Trophoblast cell (in vitro differentiated cells and primary cell): ENCODE data around the gene NKTR.

ENCODE experiments used
- DNase-seq, 2 donors: peaks; one replicate each; pipeline ENCODE4 v3.0.0-alpha.2; 2016
- H2AFZ ChIP-seq: 2 replicates; pipeline ENCODE4 v1.6.1; 2013; ENCODE audit warnings: low read length, moderate library complexity, mild to moderate bottlenecking; ENCODE audit not compliant: insufficient read depth, poor library complexity
- H2AK5ac ChIP-seq: 2 replicates; pipeline ENCODE4 v1.6.1; 2013; ENCODE audit warnings: mild to moderate bottlenecking, low read length
- H2BK120ac ChIP-seq: 2 replicates; pipeline ENCODE4 v1.6.1; 2013; ENCODE audit warnings: low read length, mild to moderate bottlenecking, moderate library complexity; ENCODE audit not compliant: insufficient read depth, poor library complexity
- H2BK12ac ChIP-seq: 2 replicates; pipeline ENCODE4 v1.6.1; 2013; ENCODE audit warnings: mild to moderate bottlenecking, low read length, moderate library complexity
- H2BK5ac ChIP-seq: 2 replicates; pipeline ENCODE4 v1.6.1; 2013; ENCODE audit warnings: low read length, low read depth, moderate library complexity, mild to moderate bottlenecking; ENCODE audit not compliant: poor library complexity
- H3K14ac ChIP-seq: 2 replicates; pipeline ENCODE4 v1.6.1; 2013; ENCODE audit warnings: mild to moderate bottlenecking, low read length
- H3K18ac ChIP-seq: 2 replicates; pipeline ENCODE4 v1.6.1; 2013; ENCODE audit warnings: mild to moderate bottlenecking, low read length
- H3K23ac ChIP-seq: 2 replicates; pipeline ENCODE4 v1.6.1; 2013; ENCODE audit warnings: low read length
- H3K27ac ChIP-seq: 2 replicates; pipeline ENCODE4 v1.5.1; 2013; ENCODE audit warnings: low read depth, mild to moderate bottlenecking, inconsistent platforms, low read length, moderate library complexity
- H3K27me3 ChIP-seq: 2 replicates; pipeline ENCODE4 v1.6.1; 2013; ENCODE audit warnings: inconsistent platforms, mild to moderate bottlenecking, low read length, moderate library complexity; ENCODE audit not compliant: insufficient read depth
- H3K36me3 ChIP-seq, 2 experiments: 1 replicate in 1 of 2; 2 replicates in 1 of 2; pipeline ENCODE4 v1.6.1; 2013; ENCODE audit warnings: low read length in 2 of 2, mild to moderate bottlenecking in 2 of 2, moderate library complexity in 1 of 2; ENCODE audit not compliant: insufficient read depth in 2 of 2, control insufficient read depth in 1 of 2
- H3K4ac ChIP-seq: 2 replicates; pipeline ENCODE4 v1.6.1; 2013; ENCODE audit warnings: low read depth, mild to moderate bottlenecking, low read length, moderate library complexity
- H3K4me1 ChIP-seq, 2 experiments: 1 replicate in 1 of 2; 2 replicates in 1 of 2; pipeline ENCODE4 v1.6.1; 2013; ENCODE audit warnings: low read length in 2 of 2, mild to moderate bottlenecking in 2 of 2, moderate library complexity in 1 of 2; ENCODE audit not compliant: insufficient read depth in 2 of 2, control insufficient read depth in 1 of 2
- H3K4me2 ChIP-seq: 2 replicates; pipeline ENCODE4 v1.6.1; 2013; ENCODE audit warnings: inconsistent platforms, mild to moderate bottlenecking, low read length, moderate library complexity
- H3K4me3 ChIP-seq: 2 replicates; pipeline ENCODE4 v1.5.1; 2013; ENCODE audit warnings: mild to moderate bottlenecking, low read depth, low read length, inconsistent platforms
- H3K79me1 ChIP-seq: one replicate; pipeline ENCODE4 v1.6.1; 2013; ENCODE audit warnings: low read length
- H3K79me2 ChIP-seq: 2 replicates; pipeline ENCODE4 v1.6.1; 2013; ENCODE audit warnings: low read length, mild to moderate bottlenecking; ENCODE audit not compliant: control insufficient read depth, insufficient read depth, poor library complexity
- H3K9ac ChIP-seq: 2 replicates; pipeline ENCODE4 v1.6.1; 2013; ENCODE audit warnings: mild to moderate bottlenecking, low read length
- H3K9me3 ChIP-seq: 2 replicates; pipeline ENCODE4 v1.6.1; 2013; ENCODE audit warnings: low read depth, mild to moderate bottlenecking, control low read depth, inconsistent platforms, low read length; ENCODE audit not compliant: insufficient read depth
- H4K12ac ChIP-seq: 2 replicates; pipeline ENCODE4 v1.6.1; 2013; ENCODE audit warnings: low read depth, mild to moderate bottlenecking, low read length, moderate library complexity
- H4K8ac ChIP-seq: 2 replicates; pipeline ENCODE4 v1.6.1; 2013; ENCODE audit warnings: low read depth, mild to moderate bottlenecking, low read length, moderate library complexity
- H4K91ac ChIP-seq: one replicate; pipeline ENCODE4 v1.6.1; 2013; ENCODE audit warnings: low read depth, mild to moderate bottlenecking, low read length, moderate library complexity
- WGBS: extraction: QIAGEN DNeasy Blood & Tissue Kit; methylation state at CpG from one replicate; pipeline ENCODE4 v1.1.7; 2013; ENCODE audit warnings: missing lambda C conversion rate; ENCODE audit not compliant: insufficient read length, insufficient coverage; ENCODE audit errors: extremely low coverage; 5-methylcytosine and 5-hydroxymethylcytosine counted together

Gene NKTR

DNA sequence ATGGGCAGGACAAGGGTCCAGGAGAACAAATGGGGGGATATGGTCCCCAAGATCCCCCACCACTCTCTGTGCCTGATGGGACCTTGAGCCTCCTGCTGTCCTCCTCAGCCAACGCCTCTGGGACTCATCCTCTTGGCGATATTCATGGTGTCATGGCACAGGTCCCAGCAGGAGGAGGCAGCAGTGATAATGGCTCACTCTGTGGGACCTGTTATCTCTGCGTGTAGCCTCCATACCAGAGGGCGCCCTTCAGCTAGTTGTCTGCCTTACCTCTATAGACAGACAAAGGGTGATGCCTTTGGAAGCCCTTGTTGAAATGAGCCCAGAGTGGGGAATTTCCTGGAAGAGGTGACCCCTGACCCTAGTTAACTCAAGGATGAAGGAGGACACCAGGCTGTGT, 60.4 kb downstream of the NKTR start:
- no peaks in the 10 kb centered on the region for H3K79me1 ChIP-seq
- WGBS, result no CpG with 5 or more reads among the region's 4 CpGs
- no peak for DNase-seq

GRCh38 chr3:42661593-42662022, 61.1 kb downstream of the NKTR start:
- H3K18ac ChIP-seq, result no peak overlapping the region
- H3K4me2 ChIP-seq, result no peak overlapping the region
- no peak overlapping the region for H3K4ac ChIP-seq
- H3K36me3 ChIP-seq, result peaks cover 10 to 23% of the 10 kb centered on the region in 2 experiments
- no peak overlapping the region for H3K4me3 ChIP-seq
- no peak overlapping the region for H2BK12ac ChIP-seq
- no peaks in the 10 kb centered on the region for H3K79me2 ChIP-seq
- no peak overlapping the region for H4K12ac ChIP-seq
- H2AK5ac ChIP-seq, result no peak overlapping the region
- no peak overlapping the region for H4K91ac ChIP-seq
- no peak overlapping the region for H3K27ac ChIP-seq
- DNase-seq, result no peak
- no peak overlapping the region for H3K23ac ChIP-seq
- no peak overlapping the region for H2BK120ac ChIP-seq
- no peak overlapping the region for H2BK5ac ChIP-seq
- no peak overlapping the region for H3K14ac ChIP-seq
- no peak overlapping the region for H2AFZ ChIP-seq
- H3K9me3 ChIP-seq, result no peaks in the 10 kb centered on the region
- no peaks in the 10 kb centered on the region for H3K27me3 ChIP-seq
- no CpG with 5 or more reads among the region's 5 CpGs for WGBS
- H4K8ac ChIP-seq, result no peak overlapping the region
- no peaks in the 10 kb centered on the region for H3K79me1 ChIP-seq
- no peak overlapping the region for H3K9ac ChIP-seq
- H3K4me1 ChIP-seq, result no peaks in the 10 kb centered on the region

More for the DNA sequence above, 60.4 kb downstream of the NKTR start:
- Histone ChIP-seq H2AK5ac (no peak overlapping the region), H3K9me3 (no peaks in the 10 kb centered on the region), H2AFZ (no peak overlapping the region), H3K4me1 (no peaks in the 10 kb centered on the region), H3K4ac (no peak overlapping the region), H3K4me3 (no peak overlapping the region), H4K12ac (no peak overlapping the region), H3K18ac (no peak overlapping the region), H2BK120ac (no peak overlapping the region), H3K79me2 (no peaks in the 10 kb centered on the region), H2BK5ac (no peak overlapping the region), H2BK12ac (no peak overlapping the region), H4K91ac (no peak overlapping the region), H3K9ac (no peak overlapping the region), H3K36me3 (peaks cover 10 to 23% of the 10 kb centered on the region in 2 experiments), H3K4me2 (no peak overlapping the region), H3K27ac (no peak overlapping the region), H3K14ac (no peak overlapping the region), H4K8ac (no peak overlapping the region), H3K27me3 (no peaks in the 10 kb centered on the region), H3K23ac (no peak overlapping the region)

- Histone ChIP-seq H3K23ac (no peak overlapping the region), H3K9me3 (no peaks in the 10 kb centered on the region), H2BK12ac (no peak overlapping the region), H3K36me3 (peaks cover 10 to 23% of the 10 kb centered on the region in 2 experiments), H2AFZ (no peak overlapping the region), H2BK120ac (no peak overlapping the region), H3K4me2 (no peak overlapping the region), H3K18ac (no peak overlapping the region), H4K8ac (no peak overlapping the region), H3K79me2 (no peaks in the 10 kb centered on the region), H3K27ac (no peak overlapping the region), H4K12ac (no peak overlapping the region), H2AK5ac (no peak overlapping the region), H3K27me3 (no peaks in the 10 kb centered on the region), H3K4ac (no peak overlapping the region), H3K9ac (no peak overlapping the region), H3K4me1 (no peaks in the 10 kb centered on the region), H4K91ac (no peak overlapping the region), H2BK5ac (no peak overlapping the region), H3K4me3 (no peak overlapping the region), H3K14ac (no peak overlapping the region), H3K79me1 (no peaks in the 10 kb centered on the region)
- no peak for DNase-seq
- no CpG with 5 or more reads among the region's 7 CpGs for WGBS
Observed at GRCh38 chr3:42662037-42662812, 61.7 kb downstream of the NKTR start.

- Histone ChIP-seq H3K23ac (no peak overlapping the region), H3K9me3 (no peaks in the 10 kb centered on the region), H2AFZ (no peak overlapping the region), H3K27me3 (no peaks in the 10 kb centered on the region), H3K14ac (no peak overlapping the region), H3K18ac (no peak overlapping the region), H2AK5ac (no peak overlapping the region), H3K4me3 (no peak overlapping the region), H4K8ac (no peak overlapping the region), H2BK120ac (no peak overlapping the region), H4K12ac (no peak overlapping the region), H3K4ac (no peak overlapping the region), H3K79me1 (no peaks in the 10 kb centered on the region), H3K27ac (no peak overlapping the region), H2BK5ac (no peak overlapping the region), H3K79me2 (no peaks in the 10 kb centered on the region), H2BK12ac (no peak overlapping the region), H3K4me2 (no peak overlapping the region), H3K9ac (no peak overlapping the region), H4K91ac (no peak overlapping the region), H3K4me1 (no peaks in the 10 kb centered on the region), H3K36me3 (peaks cover 10 to 23% of the 10 kb centered on the region in 2 experiments)
- DNase-seq, result no peak
- no CpG with 5 or more reads among the region's 12 CpGs for WGBS
Observed at GRCh38 chr3:42662813-42663535, 62.5 kb downstream of the NKTR start.
